ENCODE measurements around the gene PPIF. TPM values are rescaled to one million over a fixed set of nuclear protein-coding genes. Genes with fewer than 3 reads are reported as not detected.

The PPIF gene
- total RNA-seq, 2 donors from 2014 or later, result 30.6 to 69.1 TPM

- H3K36me3 ChIP-seq, result no peaks in the 10 kb centered on the region
- H3K27me3 ChIP-seq (replicated peaks; ENCODE audit: insufficient read depth), result no peaks in the 10 kb centered on the region
- H3K4me3 ChIP-seq, result no peak overlapping the region
- no peak overlapping the region for H3K27ac ChIP-seq
- peak; percentile 3 for DNase-seq (ENCODE audit: low spot score)
- intact Hi-C loops (cut with DNase I), result loop anchor here (5.0 kb wide), 1 partner anchor 62 kb away; the partner anchor contains the start of gene ZCCHC24
- no peaks in the 10 kb centered on the region for H3K9me3 ChIP-seq
- 97% methylated on average over 14 of the region's 14 CpGs for WGBS
- H3K4me1 ChIP-seq (replicated peaks), result peaks cover 13% of the 10 kb centered on the region
- TF ChIP-seq POLR2A (IDR thresholded peaks at IDR 0.05), result no peak
- TF ChIP-seq, protein P1, sequence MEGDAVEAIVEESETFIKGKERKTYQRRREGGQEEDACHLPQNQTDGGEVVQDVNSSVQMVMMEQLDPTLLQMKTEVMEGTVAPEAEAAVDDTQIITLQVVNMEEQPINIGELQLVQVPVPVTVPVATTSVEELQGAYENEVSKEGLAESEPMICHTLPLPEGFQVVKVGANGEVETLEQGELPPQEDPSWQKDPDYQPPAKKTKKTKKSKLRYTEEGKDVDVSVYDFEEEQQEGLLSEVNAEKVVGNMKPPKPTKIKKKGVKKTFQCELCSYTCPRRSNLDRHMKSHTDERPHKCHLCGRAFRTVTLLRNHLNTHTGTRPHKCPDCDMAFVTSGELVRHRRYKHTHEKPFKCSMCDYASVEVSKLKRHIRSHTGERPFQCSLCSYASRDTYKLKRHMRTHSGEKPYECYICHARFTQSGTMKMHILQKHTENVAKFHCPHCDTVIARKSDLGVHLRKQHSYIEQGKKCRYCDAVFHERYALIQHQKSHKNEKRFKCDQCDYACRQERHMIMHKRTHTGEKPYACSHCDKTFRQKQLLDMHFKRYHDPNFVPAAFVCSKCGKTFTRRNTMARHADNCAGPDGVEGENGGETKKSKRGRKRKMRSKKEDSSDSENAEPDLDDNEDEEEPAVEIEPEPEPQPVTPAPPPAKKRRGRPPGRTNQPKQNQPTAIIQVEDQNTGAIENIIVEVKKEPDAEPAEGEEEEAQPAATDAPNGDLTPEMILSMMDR (IDR thresholded peaks at IDR 0.05), result no peak
- TF ChIP-seq POLR2AphosphoS5 (IDR thresholded peaks at IDR 0.05), result no peak
Observed at GRCh38 chr10:79384773-79385391, 37.6 kb downstream of the PPIF start.

DNA sequence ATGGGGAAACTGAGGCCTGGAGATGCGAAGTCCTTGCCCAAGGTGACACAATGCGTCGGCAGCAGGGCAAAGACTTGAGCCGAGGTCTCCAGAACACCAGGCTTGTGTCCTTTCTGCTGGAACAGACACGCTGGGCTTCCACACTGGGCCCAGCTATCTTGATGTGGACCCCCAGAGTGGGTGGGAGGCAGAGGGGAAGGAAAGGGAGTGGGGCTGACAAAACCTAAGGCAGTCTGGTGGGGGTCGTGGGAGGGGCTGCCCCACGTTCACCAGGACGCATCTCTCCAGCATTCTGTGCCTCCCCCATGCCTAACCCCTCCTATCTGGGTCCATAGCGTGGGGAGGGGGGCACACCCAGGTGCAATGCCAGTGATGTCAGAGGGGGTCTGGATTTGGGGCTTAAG lies 38.1 kb downstream of the PPIF start:
- intact Hi-C loops (cut with DNase I), result no loop called here
- WGBS, result 84% methylated on average over 9 of the region's 9 CpGs
- Histone ChIP-seq H3K9me3 (no peaks in the 10 kb centered on the region), H3K4me3 (no peak overlapping the region), H3K36me3 (no peaks in the 10 kb centered on the region), H3K27ac (no peak overlapping the region), H3K27me3 (replicated peaks; ENCODE audit: insufficient read depth) (no peaks in the 10 kb centered on the region), H3K4me1 (replicated peaks) (peaks cover 8% of the 10 kb centered on the region)
- DNase-seq (ENCODE audit: low spot score), result no peak
- TF ChIP-seq, protein P1 (IDR thresholded peaks at IDR 0.05), result no peak
- TF ChIP-seq POLR2AphosphoS5 (IDR thresholded peaks at IDR 0.05), result no peak
- no peak for TF ChIP-seq POLR2A (IDR thresholded peaks at IDR 0.05)

DNA sequence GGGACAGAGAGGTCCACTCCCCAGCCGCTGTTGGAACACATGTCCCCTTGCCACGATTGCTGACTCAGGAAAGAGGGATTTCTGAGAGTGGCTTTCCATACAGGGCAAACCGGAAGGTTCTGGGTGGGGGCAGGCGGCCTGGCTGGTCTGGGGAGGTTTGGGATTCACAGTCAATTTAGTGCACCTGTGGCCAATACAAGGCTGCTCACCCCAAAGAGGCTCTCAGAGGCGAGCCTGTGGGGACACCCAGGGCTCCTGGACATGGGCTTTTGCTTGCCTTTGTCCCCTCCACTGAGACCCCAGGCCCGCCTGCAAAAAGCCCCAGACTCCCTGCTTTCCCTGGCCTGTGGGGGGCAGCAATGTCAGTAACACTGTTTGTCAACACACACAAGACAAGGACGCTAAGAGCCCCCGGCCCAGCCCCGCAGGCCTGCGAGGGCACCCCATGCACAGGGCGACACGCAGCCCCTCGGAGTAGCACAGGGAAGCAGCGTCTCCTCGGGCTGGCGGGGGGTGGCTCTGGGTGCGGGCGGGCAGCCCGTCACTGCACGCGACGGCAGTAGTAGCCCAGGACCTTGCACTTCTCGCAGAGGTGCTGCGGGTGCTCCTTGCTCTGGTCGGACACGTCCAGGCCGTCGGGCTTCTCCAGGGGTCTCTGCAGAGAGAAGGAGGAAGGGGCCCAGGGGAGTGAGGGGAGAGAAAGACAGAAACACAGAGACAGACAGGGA lies 38.7 kb downstream of the PPIF start:
- no peaks in the 10 kb centered on the region for H3K9me3 ChIP-seq
- peaks cover 2% of the 10 kb centered on the region for H3K4me1 ChIP-seq (replicated peaks)
- WGBS, result 85% methylated on average over 16 of the region's 28 CpGs
- no peak overlapping the region for H3K27ac ChIP-seq
- TF ChIP-seq POLR2A (IDR thresholded peaks at IDR 0.05), result no peak
- TF ChIP-seq, protein P1 (IDR thresholded peaks at IDR 0.05), result peak in 1 of 4 experiments; percentile 5
- intact Hi-C loops (cut with DNase I), result no loop called here
- DNase-seq (ENCODE audit: low spot score), result peak; percentile 3
- no peaks in the 10 kb centered on the region for H3K36me3 ChIP-seq
- no peak overlapping the region for H3K4me3 ChIP-seq
- no peaks in the 10 kb centered on the region for H3K27me3 ChIP-seq (replicated peaks; ENCODE audit: insufficient read depth)

DNA sequence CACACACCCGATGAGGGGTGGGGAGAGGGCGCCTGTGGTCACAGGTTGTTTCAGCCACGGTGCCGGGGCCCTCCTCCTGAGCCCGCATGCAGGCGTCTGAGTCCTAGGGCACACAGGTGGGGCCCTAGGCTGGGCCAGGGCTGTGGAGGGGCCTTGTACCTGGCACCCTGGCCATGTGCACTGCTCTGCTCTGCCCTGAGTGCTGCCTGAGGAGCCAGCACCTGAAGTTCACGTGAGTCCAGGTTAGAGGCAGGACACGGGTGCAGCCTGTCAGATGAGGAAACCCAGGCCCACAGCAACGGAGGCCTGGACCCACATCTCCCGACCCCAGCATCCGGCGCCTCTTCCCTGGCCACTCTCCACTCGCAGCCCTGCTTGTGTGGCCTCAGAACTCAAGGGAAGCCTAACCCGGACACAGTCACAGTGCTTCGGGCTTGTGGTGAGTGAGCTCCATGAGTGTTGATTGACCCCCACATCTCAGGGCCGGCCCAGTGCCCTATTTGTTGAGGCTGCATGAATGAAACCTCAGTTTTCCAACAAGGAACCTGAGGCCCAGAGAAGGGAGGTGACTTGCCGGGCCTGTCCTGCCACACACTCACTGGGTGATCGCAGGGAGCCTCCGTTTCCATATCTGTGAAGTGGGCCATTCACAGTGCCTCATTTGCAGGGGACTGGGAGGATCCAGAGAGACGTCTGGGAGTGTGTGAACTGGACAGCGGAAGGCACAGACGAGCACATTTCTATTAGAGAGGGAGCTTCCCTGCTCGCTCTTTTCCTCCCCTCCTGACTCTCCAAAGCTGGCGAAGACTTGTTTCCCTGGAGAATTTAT lies 39.6 kb downstream of the PPIF start:
- H3K4me3 ChIP-seq, result no peak overlapping the region
- H3K27ac ChIP-seq, result peak overlapping the region in 1 of 2 donors; percentile 28
- H3K4me1 ChIP-seq (replicated peaks), result no peaks in the 10 kb centered on the region
- no peaks in the 10 kb centered on the region for H3K36me3 ChIP-seq
- 81% methylated on average over 24 of the region's 24 CpGs for WGBS
- peak; percentile 3 for DNase-seq (ENCODE audit: low spot score)
- TF ChIP-seq POLR2AphosphoS5 (IDR thresholded peaks at IDR 0.05) (no peak), POLR2A (IDR thresholded peaks at IDR 0.05) (no peak)
- TF ChIP-seq, protein P1 (IDR thresholded peaks at IDR 0.05), result no peak
- no peaks in the 10 kb centered on the region for H3K27me3 ChIP-seq (replicated peaks; ENCODE audit: insufficient read depth)
- no peaks in the 10 kb centered on the region for H3K9me3 ChIP-seq
- intact Hi-C loops (cut with DNase I), result no loop called here
